Measurements from ENCODE around the gene ENPP3. TPM values are rescaled to one million over a fixed set of nuclear protein-coding genes. Genes with fewer than 3 reads are reported as not detected.

The ENPP3 gene
- total RNA-seq, 1 donor from 2014 or later = 1.0 TPM

- Histone ChIP-seq H3K27ac (ENCODE audit: low read depth, low read length) (no peak overlapping the region), H3K27me3 (ENCODE audit: control insufficient read depth in 3 of 3, insufficient read depth in 3 of 3, low read length in 3 of 3) (no peaks in the 10 kb centered on the region), H3K4me3 (ENCODE audit: low read length in 3 of 3) (no peak overlapping the region), H3K4me1 (ENCODE audit: control insufficient read depth in 3 of 3, insufficient read depth in 3 of 3, low read length in 3 of 3) (no peaks in the 10 kb centered on the region), H3K36me3 (ENCODE audit: control insufficient read depth in 3 of 3, insufficient read depth in 3 of 3, low read length in 3 of 3) (no peaks in the 10 kb centered on the region), H3K9me3 (ENCODE audit: control insufficient read depth in 3 of 3, low read length in 3 of 3) (no peaks in the 10 kb centered on the region), H3K9ac (ENCODE audit: low read depth in 1 of 3, low read length in 3 of 3) (no peak overlapping the region)
Measured at GRCh38 chr6:131727868-131728267, 90.8 kb downstream of the ENPP3 start.

GRCh38 chr6:131728296-131728939 is 91.3 kb downstream of the ENPP3 start:
- Histone ChIP-seq H3K4me1 (ENCODE audit: control insufficient read depth in 3 of 3, insufficient read depth in 3 of 3, low read length in 3 of 3) (no peaks in the 10 kb centered on the region), H3K9ac (ENCODE audit: low read depth in 1 of 3, low read length in 3 of 3) (no peak overlapping the region), H3K36me3 (ENCODE audit: control insufficient read depth in 3 of 3, insufficient read depth in 3 of 3, low read length in 3 of 3) (no peaks in the 10 kb centered on the region), H3K27ac (ENCODE audit: low read depth, low read length) (no peak overlapping the region), H3K27me3 (ENCODE audit: control insufficient read depth in 3 of 3, insufficient read depth in 3 of 3, low read length in 3 of 3) (no peaks in the 10 kb centered on the region), H3K9me3 (ENCODE audit: control insufficient read depth in 3 of 3, low read length in 3 of 3) (no peaks in the 10 kb centered on the region), H3K4me3 (ENCODE audit: low read length in 3 of 3) (no peak overlapping the region)

GRCh38 chr6:131729550-131729949 is 92.4 kb downstream of the ENPP3 start:
- Histone ChIP-seq H3K9ac (ENCODE audit: low read depth in 1 of 3, low read length in 3 of 3) (no peak overlapping the region), H3K4me3 (ENCODE audit: low read length in 3 of 3) (no peak overlapping the region), H3K36me3 (ENCODE audit: control insufficient read depth in 3 of 3, insufficient read depth in 3 of 3, low read length in 3 of 3) (no peaks in the 10 kb centered on the region), H3K9me3 (ENCODE audit: control insufficient read depth in 3 of 3, low read length in 3 of 3) (no peaks in the 10 kb centered on the region), H3K4me1 (ENCODE audit: control insufficient read depth in 3 of 3, insufficient read depth in 3 of 3, low read length in 3 of 3) (no peaks in the 10 kb centered on the region), H3K27me3 (ENCODE audit: control insufficient read depth in 3 of 3, insufficient read depth in 3 of 3, low read length in 3 of 3) (no peaks in the 10 kb centered on the region), H3K27ac (ENCODE audit: low read depth, low read length) (no peak overlapping the region)

- Histone ChIP-seq H3K4me1 (ENCODE audit: control insufficient read depth in 3 of 3, insufficient read depth in 3 of 3, low read length in 3 of 3) (no peaks in the 10 kb centered on the region), H3K36me3 (ENCODE audit: control insufficient read depth in 3 of 3, insufficient read depth in 3 of 3, low read length in 3 of 3) (no peaks in the 10 kb centered on the region), H3K9ac (ENCODE audit: low read depth in 1 of 3, low read length in 3 of 3) (no peak overlapping the region)
Measured at GRCh38 chr6:131730264-131730663, 93.2 kb downstream of the ENPP3 start.

GRCh38 chr6:131731224-131731623 is 94.1 kb downstream of the ENPP3 start:
- no peaks in the 10 kb centered on the region for H3K4me1 ChIP-seq (ENCODE audit: control insufficient read depth in 3 of 3, insufficient read depth in 3 of 3, low read length in 3 of 3)
- H3K27me3 ChIP-seq (ENCODE audit: control insufficient read depth in 3 of 3, insufficient read depth in 3 of 3, low read length in 3 of 3) = no peaks in the 10 kb centered on the region
- no peak overlapping the region for H3K27ac ChIP-seq (ENCODE audit: low read depth, low read length)
- H3K9ac ChIP-seq (ENCODE audit: low read depth in 1 of 3, low read length in 3 of 3) = no peak overlapping the region
- H3K36me3 ChIP-seq (ENCODE audit: control insufficient read depth in 3 of 3, insufficient read depth in 3 of 3, low read length in 3 of 3) = no peaks in the 10 kb centered on the region
- no peaks in the 10 kb centered on the region for H3K9me3 ChIP-seq (ENCODE audit: control insufficient read depth in 3 of 3, low read length in 3 of 3)
- no peak overlapping the region for H3K4me3 ChIP-seq (ENCODE audit: low read length in 3 of 3)

More at GRCh38 chr6:131730264-131730663, 93.2 kb downstream of the ENPP3 start:
- no peak overlapping the region for H3K27ac ChIP-seq (ENCODE audit: low read depth, low read length)
- no peaks in the 10 kb centered on the region for H3K9me3 ChIP-seq (ENCODE audit: control insufficient read depth in 3 of 3, low read length in 3 of 3)
- no peaks in the 10 kb centered on the region for H3K27me3 ChIP-seq (ENCODE audit: control insufficient read depth in 3 of 3, insufficient read depth in 3 of 3, low read length in 3 of 3)
- no peak overlapping the region for H3K4me3 ChIP-seq (ENCODE audit: low read length in 3 of 3)

- H3K36me3 ChIP-seq (ENCODE audit: control insufficient read depth in 3 of 3, insufficient read depth in 3 of 3, low read length in 3 of 3) = no peaks in the 10 kb centered on the region
- no peak overlapping the region for H3K9ac ChIP-seq (ENCODE audit: low read depth in 1 of 3, low read length in 3 of 3)
- H3K9me3 ChIP-seq (ENCODE audit: control insufficient read depth in 3 of 3, low read length in 3 of 3) = no peaks in the 10 kb centered on the region
- H3K27ac ChIP-seq (ENCODE audit: low read depth, low read length) = no peak overlapping the region
- H3K27me3 ChIP-seq (ENCODE audit: control insufficient read depth in 3 of 3, insufficient read depth in 3 of 3, low read length in 3 of 3) = no peaks in the 10 kb centered on the region
- H3K4me3 ChIP-seq (ENCODE audit: low read length in 3 of 3) = no peak overlapping the region
- no peaks in the 10 kb centered on the region for H3K4me1 ChIP-seq (ENCODE audit: control insufficient read depth in 3 of 3, insufficient read depth in 3 of 3, low read length in 3 of 3)
Measured at GRCh38 chr6:131733376-131734016, 96.4 kb downstream of the ENPP3 start.

GRCh38 chr6:131736003-131736596 is 99.0 kb downstream of the ENPP3 start:
- Histone ChIP-seq H3K9ac (ENCODE audit: low read depth in 1 of 3, low read length in 3 of 3) (no peak overlapping the region), H3K9me3 (ENCODE audit: control insufficient read depth in 3 of 3, low read length in 3 of 3) (no peaks in the 10 kb centered on the region), H3K4me1 (ENCODE audit: control insufficient read depth in 3 of 3, insufficient read depth in 3 of 3, low read length in 3 of 3) (peaks cover 0 to 4% (median 0%) of the 10 kb centered on the region in 3 donors), H3K36me3 (ENCODE audit: control insufficient read depth in 3 of 3, insufficient read depth in 3 of 3, low read length in 3 of 3) (no peaks in the 10 kb centered on the region), H3K27ac (ENCODE audit: low read depth, low read length) (no peak overlapping the region), H3K4me3 (ENCODE audit: low read length in 3 of 3) (no peak overlapping the region), H3K27me3 (ENCODE audit: control insufficient read depth in 3 of 3, insufficient read depth in 3 of 3, low read length in 3 of 3) (no peaks in the 10 kb centered on the region)

GRCh38 chr6:131736811-131737210 is 99.7 kb downstream of the ENPP3 start:
- peaks cover 0 to 4% (median 0%) of the 10 kb centered on the region in 3 donors for H3K4me1 ChIP-seq (ENCODE audit: control insufficient read depth in 3 of 3, insufficient read depth in 3 of 3, low read length in 3 of 3)
- H3K27ac ChIP-seq (ENCODE audit: low read depth, low read length) = no peak overlapping the region
- H3K4me3 ChIP-seq (ENCODE audit: low read length in 3 of 3) = no peak overlapping the region
- H3K27me3 ChIP-seq (ENCODE audit: control insufficient read depth in 3 of 3, insufficient read depth in 3 of 3, low read length in 3 of 3) = no peaks in the 10 kb centered on the region
- H3K36me3 ChIP-seq (ENCODE audit: control insufficient read depth in 3 of 3, insufficient read depth in 3 of 3, low read length in 3 of 3) = no peaks in the 10 kb centered on the region
- H3K9me3 ChIP-seq (ENCODE audit: control insufficient read depth in 3 of 3, low read length in 3 of 3) = no peaks in the 10 kb centered on the region
- H3K9ac ChIP-seq (ENCODE audit: low read depth in 1 of 3, low read length in 3 of 3) = no peak overlapping the region

GRCh38 chr6:131739136-131739535 is 102.0 kb downstream of the ENPP3 start:
- peak overlapping the region in 1 of 3 donors; percentile 34 for H3K9ac ChIP-seq (ENCODE audit: low read depth in 1 of 3, low read length in 3 of 3)
- peaks cover 0 to 4% (median 0%) of the 10 kb centered on the region in 3 donors for H3K4me1 ChIP-seq (ENCODE audit: control insufficient read depth in 3 of 3, insufficient read depth in 3 of 3, low read length in 3 of 3)
- no peaks in the 10 kb centered on the region for H3K9me3 ChIP-seq (ENCODE audit: control insufficient read depth in 3 of 3, low read length in 3 of 3)
- H3K4me3 ChIP-seq (ENCODE audit: low read length in 3 of 3) = no peak overlapping the region
- H3K36me3 ChIP-seq (ENCODE audit: control insufficient read depth in 3 of 3, insufficient read depth in 3 of 3, low read length in 3 of 3) = no peaks in the 10 kb centered on the region
- no peak overlapping the region for H3K27ac ChIP-seq (ENCODE audit: low read depth, low read length)
- no peaks in the 10 kb centered on the region for H3K27me3 ChIP-seq (ENCODE audit: control insufficient read depth in 3 of 3, insufficient read depth in 3 of 3, low read length in 3 of 3)

GRCh38 chr6:131740161-131740560 is 103.1 kb downstream of the ENPP3 start:
- H3K27ac ChIP-seq (ENCODE audit: low read depth, low read length) = no peak overlapping the region
- H3K27me3 ChIP-seq (ENCODE audit: control insufficient read depth in 3 of 3, insufficient read depth in 3 of 3, low read length in 3 of 3) = no peaks in the 10 kb centered on the region
- no peak overlapping the region for H3K4me3 ChIP-seq (ENCODE audit: low read length in 3 of 3)
- H3K9me3 ChIP-seq (ENCODE audit: control insufficient read depth in 3 of 3, low read length in 3 of 3) = no peaks in the 10 kb centered on the region
- no peaks in the 10 kb centered on the region for H3K36me3 ChIP-seq (ENCODE audit: control insufficient read depth in 3 of 3, insufficient read depth in 3 of 3, low read length in 3 of 3)
- peaks cover 0 to 4% (median 0%) of the 10 kb centered on the region in 3 donors for H3K4me1 ChIP-seq (ENCODE audit: control insufficient read depth in 3 of 3, insufficient read depth in 3 of 3, low read length in 3 of 3)
- no peak overlapping the region for H3K9ac ChIP-seq (ENCODE audit: low read depth in 1 of 3, low read length in 3 of 3)
